ENCODE results near the gene HLA-DRA. TPM values are rescaled to one million over a fixed set of nuclear protein-coding genes. Genes with fewer than 3 reads are reported as not detected.

HLA-DRA gene
- total and polyA plus RNA-seq, 2 of the 8 experiments (the other 6 are each of a cell fraction or from before 2014, with no cell fraction given) = 5.0 to 6.2 TPM

- TF ChIP-seq, protein P1, sequence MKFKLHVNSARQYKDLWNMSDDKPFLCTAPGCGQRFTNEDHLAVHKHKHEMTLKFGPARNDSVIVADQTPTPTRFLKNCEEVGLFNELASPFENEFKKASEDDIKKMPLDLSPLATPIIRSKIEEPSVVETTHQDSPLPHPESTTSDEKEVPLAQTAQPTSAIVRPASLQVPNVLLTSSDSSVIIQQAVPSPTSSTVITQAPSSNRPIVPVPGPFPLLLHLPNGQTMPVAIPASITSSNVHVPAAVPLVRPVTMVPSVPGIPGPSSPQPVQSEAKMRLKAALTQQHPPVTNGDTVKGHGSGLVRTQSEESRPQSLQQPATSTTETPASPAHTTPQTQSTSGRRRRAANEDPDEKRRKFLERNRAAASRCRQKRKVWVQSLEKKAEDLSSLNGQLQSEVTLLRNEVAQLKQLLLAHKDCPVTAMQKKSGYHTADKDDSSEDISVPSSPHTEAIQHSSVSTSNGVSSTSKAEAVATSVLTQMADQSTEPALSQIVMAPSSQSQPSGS (IDR thresholded peaks at IDR 0.05; ENCODE audit: low read length) = no peak
- TF ChIP-seq JUND (IDR thresholded peaks at IDR 0.05; ENCODE audit: low read length) = no peak
- no peak for TF ChIP-seq POU5F1 (IDR thresholded peaks at IDR 0.05; ENCODE audit: low read depth, low read length)
- no peak for TF ChIP-seq ASH2L (IDR thresholded peaks at IDR 0.05; ENCODE audit: low read length)
- no peak for TF ChIP-seq EGR1 (IDR thresholded peaks at IDR 0.05; ENCODE audit: borderline replicate concordance, low read depth, low read length)
- no peak for TF ChIP-seq RAD21 (IDR thresholded peaks at IDR 0.05 in 1 of 2, conservative IDR thresholded peaks at IDR 0.05 in 1 of 2; ENCODE audit: low read depth in 2 of 2, low read length in 2 of 2)
- TF ChIP-seq, protein P2, sequence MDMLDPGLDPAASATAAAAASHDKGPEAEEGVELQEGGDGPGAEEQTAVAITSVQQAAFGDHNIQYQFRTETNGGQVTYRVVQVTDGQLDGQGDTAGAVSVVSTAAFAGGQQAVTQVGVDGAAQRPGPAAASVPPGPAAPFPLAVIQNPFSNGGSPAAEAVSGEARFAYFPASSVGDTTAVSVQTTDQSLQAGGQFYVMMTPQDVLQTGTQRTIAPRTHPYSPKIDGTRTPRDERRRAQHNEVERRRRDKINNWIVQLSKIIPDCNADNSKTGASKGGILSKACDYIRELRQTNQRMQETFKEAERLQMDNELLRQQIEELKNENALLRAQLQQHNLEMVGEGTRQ (IDR thresholded peaks at IDR 0.05; ENCODE audit: low read length) = no peak
- H3K4ac ChIP-seq (replicated peaks; ENCODE audit: insufficient read length, low read depth, low read length) = no peak overlapping the region
- no peak overlapping the region for H3K14ac ChIP-seq (ENCODE audit: insufficient read length)
- no peak overlapping the region for H3K9ac ChIP-seq (replicated peaks in 1 of 4; ENCODE audit: extremely low read depth in 1 of 4, low read depth in 3 of 4, low read length in 3 of 4)
- no peaks in the 10 kb centered on the region for H3K4me1 ChIP-seq (replicated peaks in 1 of 4; ENCODE audit: control insufficient read depth in 3 of 4, insufficient read depth in 4 of 4, low read length in 3 of 4)
- H2BK15ac ChIP-seq (ENCODE audit: low read length) = no peak overlapping the region
- no peak overlapping the region for H3K4me3 ChIP-seq (ENCODE audit: extremely low read depth in 1 of 4, insufficient read depth in 2 of 4, low read depth in 3 of 4, low read length in 4 of 4)
- POLR2A ChIA-PET (ENCODE audit: partially characterized antibody) = interaction anchor here (1.1 kb wide), 1 partner anchor 547 kb away, joined by 3 read pairs; no protein-coding TSS in a partner anchor
- H3K36me3 ChIP-seq (ENCODE audit: control insufficient read depth in 2 of 4, insufficient read depth in 4 of 4, low read length in 3 of 4) = no peaks in the 10 kb centered on the region
- no peaks in the 10 kb centered on the region for H3K9me3 ChIP-seq (ENCODE audit: insufficient read depth in 2 of 2, low read depth in 1 of 2, low read length in 1 of 2)
- no peak overlapping the region for H2BK12ac ChIP-seq (ENCODE audit: low read depth, low read length)
- no peak overlapping the region for H2AFZ ChIP-seq (ENCODE audit: low read length)
- H3K18ac ChIP-seq (ENCODE audit: extremely low read depth, low read length) = no peak overlapping the region
- H4K91ac ChIP-seq (replicated peaks; ENCODE audit: insufficient read length, low read length) = no peak overlapping the region
- no peak overlapping the region for H2BK120ac ChIP-seq (replicated peaks; ENCODE audit: low read depth, low read length)
- DNase-seq (ENCODE audit: low read depth in 1 of 2, low spot score in 2 of 2) = no peak
- no peak overlapping the region for H4K5ac ChIP-seq (ENCODE audit: insufficient read length, low read depth, low read length)
- H3K27ac ChIP-seq (ENCODE audit: low read depth, low read length) = no peak overlapping the region
- H2BK5ac ChIP-seq (ENCODE audit: low read depth, low read length) = no peak overlapping the region
- H4K8ac ChIP-seq (ENCODE audit: extremely low read depth, insufficient read depth, low read length) = no peak overlapping the region
- no peak overlapping the region for H2BK20ac ChIP-seq (ENCODE audit: low read length)
- no peaks in the 10 kb centered on the region for H3K23me2 ChIP-seq (ENCODE audit: low read depth, low read length)
- H4K20me1 ChIP-seq (replicated peaks in 1 of 2; ENCODE audit: control insufficient read depth in 1 of 2, insufficient read depth in 2 of 2, low read length in 2 of 2) = no peaks in the 10 kb centered on the region
- no peak overlapping the region for H3K4me2 ChIP-seq (ENCODE audit: insufficient read depth in 1 of 2, low read depth in 2 of 2, low read length in 2 of 2)
- no peak overlapping the region for H2AK5ac ChIP-seq (ENCODE audit: low read depth, low read length)
- 92% methylated on average over 3 of the region's 3 CpGs; no CpG with 5 or more reads in 1 of the 2 experiments for WGBS, 2 experiments (ENCODE audit: extremely low coverage in 1 of 2, insufficient coverage in 1 of 2, insufficient read length in 1 of 2, insufficient replicate concordance in 2 of 2, low coverage in 1 of 2, low lambda C conversion rate in 2 of 2, missing lambda C conversion rate in 1 of 2)
- CTCF ChIA-PET (ENCODE audit: partially characterized antibody) = interaction anchor here (0.9 to 5.1 kb wide), 11 partner anchors 10 to 362 kb away, joined by 3 to 42 read pairs (median 4); no protein-coding TSS in a partner anchor
- no peak for FAIRE-seq
- H3K56ac ChIP-seq (replicated peaks; ENCODE audit: insufficient read length, low read depth, low read length) = no peak overlapping the region
- no peaks in the 10 kb centered on the region for H3K27me3 ChIP-seq (replicated peaks in 1 of 4; ENCODE audit: control insufficient read depth in 3 of 4, extremely low read depth in 1 of 4, insufficient read depth in 3 of 4, low read length in 3 of 4)
- H3K23ac ChIP-seq (ENCODE audit: insufficient read length) = no peak overlapping the region
- no peaks in the 10 kb centered on the region for H3K79me2 ChIP-seq (ENCODE audit: control insufficient read depth in 1 of 2, insufficient read depth in 2 of 2, low read length in 2 of 2)
- H3K79me1 ChIP-seq (ENCODE audit: low read depth, low read length) = no peaks in the 10 kb centered on the region
These were observed 14.9 kb upstream of the HLA-DRA start for GRCh38 chr6:32424589-32425300.

Data from H1 (cell line).